Kidney (tissue), 14 donors: ENCODE measurements around the gene SELPLG. TPM values are rescaled to one million over a fixed set of nuclear protein-coding genes. Genes with fewer than 3 reads are reported as not detected.
"Not testable (repeated sequence)": the region's sequence is repeated elsewhere in the genome, so short reads cannot be mapped to it uniquely, and the experiment has no call there.

Source experiments
- DNase-seq, 5 donors: peaks; one replicate each; pipeline ENCODE4 v3.0.0-alpha.2; 2013 to 2020
- FAIRE-seq: peaks from 2 replicates; lab custom pipeline; 2012; peaks lifted over from hg19 to GRCh38; lab: Jason Lieb, UNC
- H3K27ac ChIP-seq, 2 donors: one replicate each; pipeline ENCODE4 v1.7.0; 2013; ENCODE audit warnings: low read depth in 2 of 2, low read length in 2 of 2, inconsistent platforms in 1 of 2
- H3K27me3 ChIP-seq: one replicate; pipeline ENCODE4 v1.7.1; 2013; ENCODE audit warnings: low read length, inconsistent platforms; ENCODE audit not compliant: control insufficient read depth, insufficient read depth
- H3K36me3 ChIP-seq, 3 donors: one replicate each; pipeline versions ENCODE4 v1.7.0 to v1.7.1; 2013; ENCODE audit warnings: low read length in 3 of 3, control low read depth in 1 of 3, inconsistent platforms in 1 of 3; ENCODE audit not compliant: insufficient read depth in 3 of 3, control insufficient read depth in 2 of 3
- H3K4me1 ChIP-seq, 3 donors: one replicate each; pipeline versions ENCODE4 v1.7.0 to v1.7.1; 2013; ENCODE audit warnings: low read length in 3 of 3, inconsistent platforms in 1 of 3, low read depth in 1 of 3; ENCODE audit not compliant: control insufficient read depth in 2 of 3, insufficient read depth in 2 of 3
- H3K4me3 ChIP-seq, 3 donors: one replicate each; pipeline versions ENCODE4 v1.7.0 to v1.8.1; 2013; ENCODE audit warnings: low read length in 3 of 3, control low read depth in 1 of 3, inconsistent platforms in 1 of 3
- H3K9ac ChIP-seq, 3 donors: one replicate each; pipeline versions ENCODE4 v1.7.0 to v1.7.1; 2013; ENCODE audit warnings: low read length in 3 of 3, control low read depth in 1 of 3, inconsistent platforms in 1 of 3
- H3K9me3 ChIP-seq, 3 donors: one replicate each; pipeline versions ENCODE4 v1.7.0 to v1.7.1; 2013; ENCODE audit warnings: low read length in 3 of 3, control low read depth in 1 of 3, inconsistent platforms in 1 of 3; ENCODE audit not compliant: control insufficient read depth in 2 of 3, insufficient read depth in 1 of 3
- CTCF ChIP-seq: IDR thresholded peaks from 3 replicates; pipeline ENCODE4 v1.5.1; 2012; ENCODE audit warnings: mild to moderate bottlenecking, moderate library complexity, borderline replicate concordance; ENCODE audit not compliant: insufficient read depth; ENCODE audit errors: extremely low read depth
- intact Hi-C: fragments of 100-400 bp; cut with DNase I; formaldehyde crosslinking; loops from one replicate; pipeline ENCODE4 v1.11.1; 2022
- polyA plus RNA-seq: library from polyadenylated mRNA; stranded (reverse); fragments of 350-450 nt; fragmentation: Illumina TruSeq; extraction: RNeasy Lipid Tissue Mini Kit (QIAGEN cat#74804); gene quantifications from one replicate; pipeline ENCODE4 v1.2.3, GENCODE V29; 2014; ENCODE audit warnings: low read depth, low replicate concordance; ENCODE audit not compliant: insufficient read depth
- total RNA-seq: library from RNA; stranded (reverse); fragmentation: NEBNext Ultra II Directional; extraction: Animal tissue kit (Norgen Biotek cat#: 25700); gene quantifications from one replicate; pipeline ENCODE4 v1.2.1, GENCODE V29; 2021
- donor health status: control.
- donor health status: control.
- donor health status: control.
- donor health status: control.
- donor health status: control.
- donor health status: DM: yes; HTN: yes; CAD: no.
- donor health status: Normal renal cell carcinoma (clear cell type).

Gene SELPLG
- total and polyA plus RNA-seq, 2 donors from 2014 or later = 3.7 to 14.3 TPM

- Histone ChIP-seq H3K9me3 (no peaks in the 10 kb centered on the region), H3K9ac (no peak overlapping the region), H3K36me3 (no peaks in the 10 kb centered on the region), H3K4me3 (no peak overlapping the region), H3K27ac (no peak overlapping the region), H3K4me1 (no peaks in the 10 kb centered on the region), H3K27me3 (no peaks in the 10 kb centered on the region)
- intact Hi-C loops = no loop called here
- FAIRE-seq = no peak
- TF ChIP-seq CTCF = no peak
- no peak for DNase-seq
These were observed 652 bp upstream of the SELPLG start for GRCh38 chr12:108634341-108634751.

- H3K27ac ChIP-seq = no peak overlapping the region
- TF ChIP-seq CTCF = no peak
- intact Hi-C loops = no loop called here
- no peaks in the 10 kb centered on the region for H3K9me3 ChIP-seq
- H3K9ac ChIP-seq = no peak overlapping the region
- H3K4me3 ChIP-seq = no peak overlapping the region
- FAIRE-seq (no peak), DNase-seq (no peak)
- H3K27me3 ChIP-seq = no peaks in the 10 kb centered on the region
- no peaks in the 10 kb centered on the region for H3K36me3 ChIP-seq
- peaks cover 0 to 8% (median 3%) of the 10 kb centered on the region in 3 donors for H3K4me1 ChIP-seq
These were observed 587 bp downstream of the SELPLG start for GRCh38 chr12:108633081-108633533.

- H3K27me3 ChIP-seq, FAIRE-seq, H3K4me3 ChIP-seq, intact Hi-C loops, H3K36me3 ChIP-seq, H3K9ac ChIP-seq, H3K27ac ChIP-seq, DNase-seq, H3K4me1 ChIP-seq, H3K9me3 ChIP-seq: not testable (repeated sequence)
These were observed 2.4 kb downstream of the SELPLG start for GRCh38 chr12:108631261-108631660.

GRCh38 chr12:108630481-108631207, 3.0 kb downstream of the SELPLG start:
- no peak overlapping the region for H3K9ac ChIP-seq

More at GRCh38 chr12:108630481-108631207, 3.0 kb downstream of the SELPLG start:
- H3K27ac ChIP-seq = no peak overlapping the region
- H3K9me3 ChIP-seq = no peaks in the 10 kb centered on the region
- no peaks in the 10 kb centered on the region for H3K27me3 ChIP-seq
- intact Hi-C loops = no loop called here
- peak in 1 of 5 donors; percentile 32 for DNase-seq
- TF ChIP-seq CTCF = no peak
- H3K36me3 ChIP-seq = no peaks in the 10 kb centered on the region
- no peak for FAIRE-seq
- H3K4me3 ChIP-seq = no peak overlapping the region
- peaks cover 0 to 8% (median 3%) of the 10 kb centered on the region in 3 donors for H3K4me1 ChIP-seq
